Heart left ventricle (tissue), 13 donors: ENCODE measurements around the gene PDZD4.

ENCODE experiments used
- POLR2A ChIP-seq, 2 donors: fragments of 450-650 bp; IDR thresholded peaks; one replicate each; pipeline ENCODE4 v1.6.1; 2017; ENCODE audit warnings: antibody characterized with exemption in 2 of 2, mild to moderate bottlenecking in 2 of 2, moderate library complexity in 2 of 2
- TF ChIP-seq, protein P1 (sequence below), 12 donors: fragments of 200-600 bp; sonication (generic) in 4 of 12; IDR thresholded peaks; one replicate each; pipeline versions ENCODE4 v1.5.0 to v1.8.0; 2018 to 2022; ENCODE audit warnings: antibody characterized with exemption in 12 of 12, mild to moderate bottlenecking in 5 of 12
- donor health status: ischemic (EF 13 %, LVEDD 7.1; RV severe dilation, severe dysfunction).
- donor health status: DM: no; HTN: yes; CAD: no.
- donor health status: DM: no; HTN: no; CAD: no.
- donor health status: ischemic (EF 25% LVEDD 6.9; RV normal size, moderate dysfunction).
- donor health status: ischemic (EF 25% LVEDD 5.7; RV mildly dilated, moderate dysfunction).
- donor health status: ischemic (EF 35%, LVEDD 5.7; RV mildly dilated, moderate dysfunction).
- donor health status: nonischemic (EF 11% LVEDD 7.7; RV severe dilation, severe dysfunction).
- donor health status: DM: yes; HTN: yes; CAD: no.
- donor health status: PGD.
- donor health status: ischemic (EF 29% LVEDD 5.4; RV normal size, mild dysfunction).
- donor health status: nonischemic (EF 23%, LVEDD 6.1; RV moderate dilation, normal function).

DNA sequence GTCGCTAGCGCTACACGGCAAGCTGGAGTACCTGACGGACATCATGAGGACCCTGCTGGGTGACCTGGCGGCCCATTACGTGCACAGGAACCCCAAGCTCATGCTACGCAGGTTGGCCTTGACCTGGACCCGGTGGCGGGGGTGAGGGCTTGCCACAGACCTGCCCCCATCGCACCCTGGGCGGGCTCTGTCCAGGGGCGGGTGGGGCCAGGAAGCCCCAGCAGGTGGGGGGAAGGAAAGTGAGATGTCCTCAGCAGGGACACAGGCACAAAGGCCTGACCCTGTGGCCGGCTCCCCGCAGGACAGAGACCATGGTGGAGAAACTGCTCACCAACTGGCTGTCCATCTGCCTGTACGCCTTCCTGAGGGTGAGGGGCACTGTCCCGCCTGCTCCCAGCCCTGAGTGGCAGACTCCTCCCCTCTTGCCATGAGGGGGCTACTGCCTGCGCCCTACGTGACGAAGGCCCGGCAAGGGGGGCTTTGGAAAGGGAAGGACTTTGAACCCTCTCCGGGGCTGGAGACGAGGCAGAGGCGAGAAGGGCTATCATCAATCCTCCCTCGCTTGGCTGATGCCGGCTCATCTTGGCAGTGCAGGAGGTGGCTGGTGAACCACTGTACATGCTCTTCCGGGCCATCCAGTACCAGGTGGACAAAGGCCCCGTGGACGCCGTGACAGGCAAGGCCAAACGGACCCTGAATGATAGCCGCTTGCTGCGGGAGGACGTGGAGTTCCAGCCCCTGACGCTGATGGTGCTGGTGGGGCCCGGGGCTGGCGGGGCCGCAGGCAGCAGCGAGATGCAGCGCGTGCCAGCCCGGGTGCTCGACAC, 54.8 kb downstream of the PDZD4 start:
- TF ChIP-seq, protein P1, sequence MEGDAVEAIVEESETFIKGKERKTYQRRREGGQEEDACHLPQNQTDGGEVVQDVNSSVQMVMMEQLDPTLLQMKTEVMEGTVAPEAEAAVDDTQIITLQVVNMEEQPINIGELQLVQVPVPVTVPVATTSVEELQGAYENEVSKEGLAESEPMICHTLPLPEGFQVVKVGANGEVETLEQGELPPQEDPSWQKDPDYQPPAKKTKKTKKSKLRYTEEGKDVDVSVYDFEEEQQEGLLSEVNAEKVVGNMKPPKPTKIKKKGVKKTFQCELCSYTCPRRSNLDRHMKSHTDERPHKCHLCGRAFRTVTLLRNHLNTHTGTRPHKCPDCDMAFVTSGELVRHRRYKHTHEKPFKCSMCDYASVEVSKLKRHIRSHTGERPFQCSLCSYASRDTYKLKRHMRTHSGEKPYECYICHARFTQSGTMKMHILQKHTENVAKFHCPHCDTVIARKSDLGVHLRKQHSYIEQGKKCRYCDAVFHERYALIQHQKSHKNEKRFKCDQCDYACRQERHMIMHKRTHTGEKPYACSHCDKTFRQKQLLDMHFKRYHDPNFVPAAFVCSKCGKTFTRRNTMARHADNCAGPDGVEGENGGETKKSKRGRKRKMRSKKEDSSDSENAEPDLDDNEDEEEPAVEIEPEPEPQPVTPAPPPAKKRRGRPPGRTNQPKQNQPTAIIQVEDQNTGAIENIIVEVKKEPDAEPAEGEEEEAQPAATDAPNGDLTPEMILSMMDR (IDR thresholded peaks at IDR 0.05): no peak
- TF ChIP-seq POLR2A (IDR thresholded peaks at IDR 0.05): no peak
